GM20000 (cell line): ENCODE measurements around the gene MAGEB3.

ENCODE experiments used
- DNase-seq: peaks from one replicate; pipeline ENCODE4 v3.0.0; 2012; ENCODE audit warnings: low spot score
- TF ChIP-seq, protein P1 (sequence below): IDR thresholded peaks from 2 replicates; pipeline ENCODE4 v1.5.1; 2012; ENCODE audit warnings: mild to moderate bottlenecking, control low read depth; ENCODE audit errors: extremely low read depth, missing control alignments

Gene MAGEB3

DNA sequence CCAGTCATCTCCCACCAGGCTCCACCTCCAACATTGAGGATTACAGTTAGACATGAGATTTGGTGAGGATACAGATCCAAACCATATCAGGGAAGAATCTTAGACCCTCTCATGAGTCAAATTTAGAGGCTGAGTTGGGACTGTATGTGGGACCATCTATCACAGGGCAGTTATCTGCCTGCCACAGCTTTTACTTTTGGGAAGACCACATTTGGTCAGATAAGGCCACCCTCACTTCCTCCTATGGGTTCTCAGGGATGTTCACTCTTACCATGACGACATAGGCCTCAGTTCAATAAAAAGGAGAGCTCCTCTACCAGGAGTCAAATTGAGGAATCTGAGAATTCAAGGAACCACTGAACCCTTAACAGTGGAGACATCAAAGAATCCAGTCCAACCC is 13.0 kb upstream of the MAGEB3 start:
- TF ChIP-seq, protein P1, sequence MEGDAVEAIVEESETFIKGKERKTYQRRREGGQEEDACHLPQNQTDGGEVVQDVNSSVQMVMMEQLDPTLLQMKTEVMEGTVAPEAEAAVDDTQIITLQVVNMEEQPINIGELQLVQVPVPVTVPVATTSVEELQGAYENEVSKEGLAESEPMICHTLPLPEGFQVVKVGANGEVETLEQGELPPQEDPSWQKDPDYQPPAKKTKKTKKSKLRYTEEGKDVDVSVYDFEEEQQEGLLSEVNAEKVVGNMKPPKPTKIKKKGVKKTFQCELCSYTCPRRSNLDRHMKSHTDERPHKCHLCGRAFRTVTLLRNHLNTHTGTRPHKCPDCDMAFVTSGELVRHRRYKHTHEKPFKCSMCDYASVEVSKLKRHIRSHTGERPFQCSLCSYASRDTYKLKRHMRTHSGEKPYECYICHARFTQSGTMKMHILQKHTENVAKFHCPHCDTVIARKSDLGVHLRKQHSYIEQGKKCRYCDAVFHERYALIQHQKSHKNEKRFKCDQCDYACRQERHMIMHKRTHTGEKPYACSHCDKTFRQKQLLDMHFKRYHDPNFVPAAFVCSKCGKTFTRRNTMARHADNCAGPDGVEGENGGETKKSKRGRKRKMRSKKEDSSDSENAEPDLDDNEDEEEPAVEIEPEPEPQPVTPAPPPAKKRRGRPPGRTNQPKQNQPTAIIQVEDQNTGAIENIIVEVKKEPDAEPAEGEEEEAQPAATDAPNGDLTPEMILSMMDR, result no peak

DNA sequence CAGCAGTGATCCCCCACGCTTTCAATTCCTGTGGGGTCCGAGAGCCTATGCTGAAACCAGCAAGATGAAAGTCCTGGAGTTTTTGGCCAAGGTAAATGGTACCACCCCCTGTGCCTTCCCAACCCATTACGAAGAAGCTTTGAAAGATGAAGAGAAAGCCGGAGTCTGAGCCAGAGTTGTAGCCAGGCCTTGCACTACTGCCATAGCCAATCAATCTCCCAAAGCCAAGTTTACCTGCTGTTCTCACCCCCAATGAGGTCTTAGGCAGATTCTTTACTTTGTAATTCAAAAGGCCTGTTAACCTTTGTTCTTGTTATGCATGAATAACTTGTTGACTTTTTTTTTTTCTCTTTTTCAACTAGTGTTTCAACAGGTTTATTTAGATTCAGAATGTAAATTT is 11.1 kb upstream of the MAGEB3 start:
- no peak for DNase-seq
- TF ChIP-seq, protein P1, result no peak

More for the DNA sequence above, 13.0 kb upstream of the MAGEB3 start:
- no peak for DNase-seq

DNA sequence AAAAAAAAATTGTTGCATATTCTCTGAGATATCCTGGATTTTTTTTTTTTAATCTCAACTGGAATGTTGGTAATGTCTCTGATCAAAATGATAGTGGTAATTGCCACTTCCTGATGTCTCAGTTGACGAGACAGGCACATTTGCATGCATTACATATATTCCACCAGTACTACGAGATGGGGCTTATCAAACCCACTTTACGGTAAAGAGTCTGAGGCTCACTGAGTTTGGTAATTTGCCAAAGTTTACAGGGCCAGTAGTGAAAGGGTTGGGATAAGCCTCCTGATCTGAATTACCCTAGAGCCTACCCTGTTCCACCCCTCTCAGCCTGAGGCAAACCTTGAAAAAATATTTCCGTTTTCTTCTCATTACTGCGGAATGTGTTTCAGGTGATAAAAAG is 9.8 kb upstream of the MAGEB3 start:
- no peak for DNase-seq
- TF ChIP-seq, protein P1, result no peak

DNA sequence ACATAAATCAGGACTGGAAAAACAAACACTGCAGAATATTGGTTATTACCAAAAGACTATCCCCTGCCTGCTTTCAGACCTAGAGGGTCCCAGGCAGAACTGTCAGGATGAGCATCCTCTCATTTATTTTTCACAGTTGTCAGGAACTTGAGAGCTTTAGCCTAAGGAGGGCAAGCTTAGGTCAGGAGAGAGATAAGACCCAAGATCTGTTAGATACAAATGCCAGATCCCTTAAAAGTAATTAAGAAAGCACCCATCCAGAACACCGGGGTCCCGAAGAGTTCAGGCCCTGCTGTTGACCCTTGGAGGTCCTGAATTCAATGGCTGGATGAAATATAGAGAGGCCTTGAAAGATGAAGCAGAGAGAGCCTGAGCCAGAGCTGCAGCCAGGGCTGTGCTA is 5.9 kb upstream of the MAGEB3 start:
- TF ChIP-seq, protein P1, result no peak

DNA sequence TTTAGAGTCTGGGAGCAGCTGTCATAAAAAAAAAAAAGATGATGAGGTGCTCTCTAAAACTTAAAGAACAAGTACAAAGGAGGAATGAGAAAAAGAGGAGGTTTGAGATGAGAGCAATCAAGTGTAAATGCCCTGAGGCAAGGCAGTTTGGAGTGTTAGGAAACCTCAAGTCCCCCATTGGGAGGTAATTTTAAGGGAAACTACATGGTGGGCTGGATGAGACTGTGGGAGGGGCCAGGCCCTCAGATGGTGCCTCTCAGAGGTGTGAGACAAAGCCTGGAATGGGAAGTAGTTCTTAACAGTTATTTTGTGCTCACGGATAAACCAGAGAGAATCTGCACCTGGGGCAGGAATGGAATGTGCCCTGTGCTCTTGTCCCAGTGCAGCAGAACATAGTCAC is 1.9 kb upstream of the MAGEB3 start:
- no peak for DNase-seq
- TF ChIP-seq, protein P1, result no peak

More for the DNA sequence above, 5.9 kb upstream of the MAGEB3 start:
- DNase-seq, result no peak

DNA sequence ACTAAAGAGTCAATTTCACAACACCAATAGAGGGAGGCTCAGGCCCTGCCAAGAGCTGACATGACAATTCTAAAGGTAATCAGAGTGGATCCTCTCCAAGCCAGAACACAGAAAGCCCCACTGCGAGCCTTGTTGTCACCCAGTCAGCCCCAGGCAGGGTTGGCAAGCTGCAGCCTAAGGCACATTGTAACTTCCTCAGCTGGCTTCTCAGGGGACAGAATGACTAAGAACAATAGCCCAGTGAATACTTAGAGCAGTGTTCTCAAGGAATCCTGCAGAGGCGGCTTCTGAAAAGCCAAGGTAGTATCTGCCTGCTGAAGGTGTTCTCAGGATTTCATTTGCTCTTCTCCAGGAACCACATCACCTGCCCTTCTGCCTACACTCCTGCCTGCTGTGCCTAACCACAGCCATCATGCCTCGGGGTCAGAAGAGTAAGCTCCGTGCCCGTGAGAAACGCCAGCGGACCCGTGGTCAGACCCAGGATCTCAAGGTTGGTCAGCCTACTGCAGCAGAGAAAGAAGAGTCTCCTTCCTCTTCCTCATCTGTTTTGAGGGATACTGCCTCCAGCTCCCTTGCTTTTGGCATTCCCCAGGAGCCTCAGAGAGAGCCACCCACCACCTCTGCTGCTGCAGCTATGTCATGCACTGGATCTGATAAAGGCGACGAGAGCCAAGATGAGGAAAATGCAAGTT is 11.4 kb downstream of the MAGEB3 start, which contains the start of gene MAGEB4:
MAGEB4 (plus strand) TSS at position 277 of the 692 bp plus-strand sequence; CDS start at position 413, 136 bp downstream.
- no peak for DNase-seq
- TF ChIP-seq, protein P1, result no peak

DNA sequence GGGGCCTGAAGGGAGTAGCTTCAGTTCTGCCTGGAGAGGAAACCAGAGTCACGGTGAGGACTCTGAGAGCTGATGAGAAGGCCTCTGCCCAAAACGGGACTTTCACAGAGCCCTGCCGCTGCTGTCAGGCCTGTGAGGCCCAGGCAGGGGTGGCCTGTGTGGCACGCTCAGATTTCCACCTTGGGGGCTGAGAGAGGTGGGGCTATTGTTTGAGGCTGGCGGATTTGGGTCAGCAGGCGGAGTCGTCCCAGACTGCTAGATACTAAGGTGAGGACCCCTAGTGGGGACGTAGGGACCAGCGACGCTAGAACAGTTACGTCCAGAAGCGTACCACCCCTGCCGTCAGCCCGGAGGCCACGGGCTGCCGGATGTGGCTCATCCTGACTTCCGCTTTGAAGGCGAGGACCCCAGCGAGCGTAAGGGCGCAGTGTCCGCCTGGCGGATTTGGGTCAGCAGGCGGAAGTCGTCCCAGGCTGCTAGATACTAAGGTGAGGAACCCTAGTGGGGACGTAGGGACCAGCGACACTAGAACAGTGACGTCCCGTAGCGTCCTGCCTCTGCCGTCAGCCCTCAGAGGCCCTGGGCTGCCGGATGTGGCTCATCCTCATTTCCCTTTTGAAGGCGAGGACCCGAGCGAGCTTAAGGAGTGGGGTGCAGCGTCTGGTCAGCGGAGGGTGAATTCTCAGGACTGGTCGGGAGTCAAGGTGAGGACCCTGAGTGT is 16.5 kb downstream of the MAGEB3 start, which contains the start of gene MAGEB1:
MAGEB1 (plus strand) TSS at position 378 of the 721 bp plus-strand sequence. CDS start 3,348 bp downstream, outside the sequence.
- TF ChIP-seq, protein P1, result no peak
- no peak for DNase-seq
